ENCODE data around the gene SWI5.
"Not testable (repeated sequence)": the region's sequence is repeated elsewhere in the genome, so short reads cannot be mapped to it uniquely, and the experiment has no call there.

The SWI5 gene

GRCh38 chr9:128279088-128280073, 3.3 kb downstream of the SWI5 start:
- not testable (repeated sequence) for DNase-seq

- no peak for DNase-seq
These were observed 4.1 kb downstream of the SWI5 start for GRCh38 chr9:128280084-128280622.

GRCh38 chr9:128282500-128282899, 6.4 kb downstream of the SWI5 start:
- peak; percentile 48 for DNase-seq

GRCh38 chr9:128285033-128285784, 9.1 kb downstream of the SWI5 start:
- no peak for DNase-seq

- DNase-seq, result peak; percentile 9
These were observed 10.4 kb downstream of the SWI5 start for GRCh38 chr9:128286440-128286839.

- no peak for DNase-seq
These were observed 12.4 kb downstream of the SWI5 start for GRCh38 chr9:128288273-128289004.

GRCh38 chr9:128292009-128292408, 15.9 kb downstream of the SWI5 start:
- DNase-seq, result no peak

- no peak for DNase-seq
These were observed 17.0 kb downstream of the SWI5 start for GRCh38 chr9:128293091-128293490.

- DNase-seq, result no peak
These were observed 18.1 kb downstream of the SWI5 start for GRCh38 chr9:128294142-128294541.

- no peak for DNase-seq
These were observed 20.5 kb downstream of the SWI5 start for GRCh38 chr9:128296340-128297220.

- DNase-seq, result no peak
These were observed 21.2 kb downstream of the SWI5 start for GRCh38 chr9:128297221-128297773.

GRCh38 chr9:128298535-128299482, 22.7 kb downstream of the SWI5 start:
- no peak for DNase-seq

- DNase-seq, result no peak
These were observed 28.3 kb downstream of the SWI5 start for GRCh38 chr9:128304136-128304970.

GRCh38 chr9:128304971-128305288, 28.9 kb downstream of the SWI5 start:
- DNase-seq, result no peak

- no peak for DNase-seq
These were observed 33.5 kb downstream of the SWI5 start for GRCh38 chr9:128309551-128309950.

- DNase-seq, result no peak
These were observed 34.4 kb downstream of the SWI5 start for GRCh38 chr9:128310461-128310860.

- no peak for DNase-seq
These were observed 38.6 kb downstream of the SWI5 start for GRCh38 chr9:128314697-128315096.

GRCh38 chr9:128316421-128316820, 40.3 kb downstream of the SWI5 start:
- DNase-seq, result no peak

GRCh38 chr9:128317629-128318028, 41.6 kb downstream of the SWI5 start:
- no peak for DNase-seq

Measured in fibroblast of skin of scalp (primary cell).